ENCODE measurements around the gene FBXO22.

FBXO22 gene

GRCh38 chr15:75923756-75924155 lies 20.1 kb downstream of the FBXO22 start:
- no peak for TF ChIP-seq CTCF (IDR thresholded peaks at IDR 0.05; ENCODE audit: insufficient read depth, low read length, poor library complexity, severe bottlenecking)
- no peaks in the 10 kb centered on the region for H3K27me3 ChIP-seq (replicated peaks; ENCODE audit: control insufficient read depth, insufficient read depth, low read length)

GRCh38 chr15:75924576-75924975 lies 20.9 kb downstream of the FBXO22 start:
- TF ChIP-seq CTCF (IDR thresholded peaks at IDR 0.05; ENCODE audit: insufficient read depth, low read length, poor library complexity, severe bottlenecking): no peak
- no peaks in the 10 kb centered on the region for H3K27me3 ChIP-seq (replicated peaks; ENCODE audit: control insufficient read depth, insufficient read depth, low read length)
- no peak for DNase-seq (ENCODE audit: extremely low read depth, insufficient read length)
- H3K4me3 ChIP-seq (replicated peaks; ENCODE audit: low read depth, low read length): no peak overlapping the region
- H3K36me3 ChIP-seq (ENCODE audit: control insufficient read depth, insufficient read depth, low read length): peaks cover 14% of the 10 kb centered on the region

More at GRCh38 chr15:75923756-75924155, 20.1 kb downstream of the FBXO22 start:
- no peak overlapping the region for H3K4me3 ChIP-seq (replicated peaks; ENCODE audit: low read depth, low read length)
- peaks cover 14% of the 10 kb centered on the region for H3K36me3 ChIP-seq (ENCODE audit: control insufficient read depth, insufficient read depth, low read length)
- no peak for DNase-seq (ENCODE audit: extremely low read depth, insufficient read length)

- DNase-seq (ENCODE audit: extremely low read depth, insufficient read length): no peak
Measured at GRCh38 chr15:75925440-75925839, 21.8 kb downstream of the FBXO22 start.

GRCh38 chr15:75926931-75927330 lies 23.3 kb downstream of the FBXO22 start:
- H3K27me3 ChIP-seq (replicated peaks; ENCODE audit: control insufficient read depth, insufficient read depth, low read length): no peaks in the 10 kb centered on the region
- no peak for TF ChIP-seq CTCF (IDR thresholded peaks at IDR 0.05; ENCODE audit: insufficient read depth, low read length, poor library complexity, severe bottlenecking)
- DNase-seq (ENCODE audit: extremely low read depth, insufficient read length): no peak
- H3K36me3 ChIP-seq (ENCODE audit: control insufficient read depth, insufficient read depth, low read length): peaks cover 14% of the 10 kb centered on the region
- H3K4me3 ChIP-seq (replicated peaks; ENCODE audit: low read depth, low read length): no peak overlapping the region

More at GRCh38 chr15:75925440-75925839, 21.8 kb downstream of the FBXO22 start:
- Histone ChIP-seq H3K27me3 (replicated peaks; ENCODE audit: control insufficient read depth, insufficient read depth, low read length) (no peaks in the 10 kb centered on the region), H3K4me3 (replicated peaks; ENCODE audit: low read depth, low read length) (no peak overlapping the region), H3K36me3 (ENCODE audit: control insufficient read depth, insufficient read depth, low read length) (peaks cover 11% of the 10 kb centered on the region)
- TF ChIP-seq CTCF (IDR thresholded peaks at IDR 0.05; ENCODE audit: insufficient read depth, low read length, poor library complexity, severe bottlenecking): no peak

GRCh38 chr15:75927601-75928000 lies 23.9 kb downstream of the FBXO22 start:
- DNase-seq (ENCODE audit: extremely low read depth, insufficient read length): no peak
- peaks cover 10% of the 10 kb centered on the region for H3K36me3 ChIP-seq (ENCODE audit: control insufficient read depth, insufficient read depth, low read length)

More at GRCh38 chr15:75927601-75928000, 23.9 kb downstream of the FBXO22 start:
- no peak for TF ChIP-seq CTCF (IDR thresholded peaks at IDR 0.05; ENCODE audit: insufficient read depth, low read length, poor library complexity, severe bottlenecking)
- no peaks in the 10 kb centered on the region for H3K27me3 ChIP-seq (replicated peaks; ENCODE audit: control insufficient read depth, insufficient read depth, low read length)
- H3K4me3 ChIP-seq (replicated peaks; ENCODE audit: low read depth, low read length): no peak overlapping the region
